T-cell (primary cell): Measurements from ENCODE around the gene AP4S1. TPM values are rescaled to one million over a fixed set of nuclear protein-coding genes. Genes with fewer than 3 reads are reported as not detected.
A peak's percentile ranks its signal among the peaks of the same experiment; 100 is the strongest.
"Not testable (repeated sequence)": the region's sequence is repeated elsewhere in the genome, so short reads cannot be mapped to it uniquely, and the experiment has no call there.

ENCODE experiments used
- ATAC-seq, 4 experiments: fragments of 200-7000 bp in 3 of 4; fragments of 150-1000 bp in 1 of 4; cut with Tn5 transposase; replicated peaks in 1 of 4; 1 replicate in 3 of 4; 2 replicates in 1 of 4; pipeline ENCODE4 v1.10.0; 2021; ENCODE audit warnings: moderate library complexity in 3 of 4, mild to moderate bottlenecking in 2 of 4, moderate number of reproducible peaks in 1 of 4
- CTCF ChIA-PET, 2 donors: fragments of 300-600 bp; sonication (Branson Sonifier 250); formaldehyde crosslinking; loops; one replicate each; lab custom pipeline; 2022; ENCODE audit warnings: antibody characterized with exemption in 2 of 2; lab: Charles Lee
- POLR2A ChIA-PET, 2 donors: fragments of 300-600 bp; sonication (Branson Sonifier 250); formaldehyde crosslinking; loops; one replicate each; lab custom pipeline; 2022; ENCODE audit warnings: antibody characterized with exemption in 2 of 2; lab: Charles Lee
- DNase-seq, 35 experiments: peaks; one replicate each; pipeline versions ENCODE4 v3.0.0 to v3.0.0-alpha.2; 2013 to 2023
- H3K27ac ChIP-seq: one replicate; pipeline ENCODE4 v1.5.1; 2013; ENCODE audit warnings: low read length
- H3K27me3 ChIP-seq, 2 experiments: replicated peaks in 1 of 2; 1 replicate in 1 of 2; 2 replicates in 1 of 2; pipeline versions ENCODE4 v1.6.1 to v1.7.0; 2013; ENCODE audit warnings: low read length in 1 of 2, mixed read lengths in 1 of 2; ENCODE audit not compliant: control insufficient read depth in 2 of 2, insufficient read depth in 2 of 2; ENCODE audit errors: extremely low read depth in 1 of 2
- H3K36me3 ChIP-seq, 2 donors: 1 replicate in 1 of 2; 2 replicates in 1 of 2; pipeline versions ENCODE4 v1.6.1 to v1.7.0; 2013; ENCODE audit warnings: low read length in 1 of 2; ENCODE audit not compliant: control insufficient read depth in 2 of 2, insufficient read depth in 1 of 2; ENCODE audit errors: extremely low read depth in 1 of 2
- H3K4me1 ChIP-seq, 2 experiments: 1 replicate in 1 of 2; 2 replicates in 1 of 2; pipeline versions ENCODE4 v1.6.1 to v1.7.0; 2013; ENCODE audit warnings: low read length in 2 of 2, mixed read lengths in 1 of 2; ENCODE audit not compliant: insufficient read depth in 2 of 2, control insufficient read depth in 1 of 2; ENCODE audit errors: extremely low read depth in 1 of 2
- H3K4me3 ChIP-seq, 2 donors: 1 replicate in 1 of 2; 2 replicates in 1 of 2; pipeline versions ENCODE4 v1.5.1 to v1.7.0; 2013; ENCODE audit warnings: mild to moderate bottlenecking in 2 of 2, low read length in 1 of 2, moderate library complexity in 1 of 2; ENCODE audit not compliant: control insufficient read depth in 1 of 2; ENCODE audit errors: extremely low read depth in 1 of 2
- H3K9me3 ChIP-seq: 2 replicates; pipeline ENCODE4 v1.7.0; 2013
- H3K27ac Mint-ChIP-seq, 2 donors: one replicate each; pipeline ENCODE4 v1.8.0; 2020 to 2021; ENCODE audit warnings: mild to moderate bottlenecking in 2 of 2, mixed read lengths in 2 of 2
- H3K27me3 Mint-ChIP-seq, 2 donors: one replicate each; pipeline ENCODE4 v1.8.0; 2021 to 2022; ENCODE audit warnings: mixed read lengths in 2 of 2
- H3K36me3 Mint-ChIP-seq: one replicate; pipeline ENCODE4 v1.8.0; 2021; ENCODE audit warnings: mixed read lengths
- H3K4me1 Mint-ChIP-seq, 3 donors: one replicate each; pipeline ENCODE4 v1.8.0; 2020 to 2022; ENCODE audit warnings: mixed read lengths in 3 of 3, mild to moderate bottlenecking in 1 of 3
- H3K4me3 Mint-ChIP-seq, 3 donors: one replicate each; pipeline ENCODE4 v1.8.0; 2020 to 2022; ENCODE audit warnings: mild to moderate bottlenecking in 3 of 3, mixed read lengths in 3 of 3, moderate library complexity in 3 of 3
- H3K9me3 Mint-ChIP-seq, 3 donors: one replicate each; pipeline ENCODE4 v1.8.0; 2020 to 2022; ENCODE audit warnings: mixed read lengths in 3 of 3
- WGBS: methylation state at CpG from one replicate; pipeline ENCODE4 v1.1.5; 2013; ENCODE audit warnings: missing lambda C conversion rate; ENCODE audit not compliant: insufficient coverage; 5-methylcytosine and 5-hydroxymethylcytosine counted together
- total RNA-seq, 35 experiments: library from RNA in 6 of 35; stranded (reverse) in 6 of 35; fragments of 120-200 nt in 1 of 35; gene quantifications; one replicate each; pipeline versions ENCODE4 v1.2.1 to v1.2.4 and lab custom pipeline; 2013 to 2026

AP4S1 gene
- total RNA-seq (10 to 100 TPM; 12.7 to 16.5 (median 14.7) TPM), total RNA-seq (lab: John Stamatoyannopoulos, UW) (18.7 to 47.0 (median 28.2) reads per million in 29 experiments)
- total RNA-seq (2013), result 20.2 TPM

- Histone ChIP-seq H3K9me3 (no peaks in the 10 kb centered on the region), H3K4me1 (peaks cover 10 to 11% of the 10 kb centered on the region in 2 experiments), H3K27me3 (no peaks in the 10 kb centered on the region), H3K27ac (peak within 1 kb of the TSS; percentile 94), H3K36me3 (peaks cover 0 to 1% of the 10 kb centered on the region in 2 donors), H3K4me3 (peak within 1 kb of the TSS; percentile 98 to 99)
- POLR2A ChIA-PET, result interaction anchor here (0.6 to 0.7 kb wide), 6 partner anchors 12 to 537 kb away, joined by 3 to 10 read pairs (median 4); no protein-coding TSS in a partner anchor
- peaks cover 16% of the 10 kb centered on the region for H3K36me3 Mint-ChIP-seq
- H3K4me1 Mint-ChIP-seq, result peaks cover 51 to 68% (median 55%) of the 10 kb centered on the region in 3 donors
- peak; percentile 31 to 42 (median 33) for ATAC-seq
- H3K27me3 Mint-ChIP-seq, result no peaks in the 10 kb centered on the region
- CTCF ChIA-PET, result no interaction called here
- under 1% methylated on average over 46 of the region's 53 CpGs for WGBS
- peak within 1 kb of the TSS; percentile 90 to 97 (median 96) for H3K4me3 Mint-ChIP-seq
- peak; percentile 1 to 62 (median 37) for DNase-seq
- H3K9me3 Mint-ChIP-seq, result no peaks in the 10 kb centered on the region
- peak within 1 kb of the TSS; percentile 93 to 96 for H3K27ac Mint-ChIP-seq
These were observed at the start of gene AP4S1 for GRCh38 chr14:31025367-31026076. Gene AP4S1 (plus strand): TSS chr14:31025649. CDS start chr14:31066197, 40,548 bp downstream.

GRCh38 chr14:30977752-30978151 is 47.7 kb upstream of the AP4S1 start:
- ChIA-PET CTCF (interaction anchor here (0.6 to 0.8 kb wide), 9 partner anchors 38 to 1609 kb away, joined by 3 to 12 read pairs (median 3); no protein-coding TSS in a partner anchor), POLR2A (interaction anchor here in 1 of 2 donors (0.6 kb wide), 1 partner anchor 50 kb away, joined by 4 read pairs; no protein-coding TSS in a partner anchor)
- Mint-ChIP-seq H3K36me3 (peaks cover 5% of the 10 kb centered on the region), H3K4me3 (no peak overlapping the region), H3K4me1 (peaks cover 51 to 60% (median 56%) of the 10 kb centered on the region in 3 donors), H3K27ac (no peak overlapping the region), H3K27me3 (no peaks in the 10 kb centered on the region), H3K9me3 (no peaks in the 10 kb centered on the region)
- H3K27me3 ChIP-seq, result no peaks in the 10 kb centered on the region
- ATAC-seq, result no peak
- H3K9me3 ChIP-seq, result no peaks in the 10 kb centered on the region
- no peak overlapping the region for H3K27ac ChIP-seq
- no peak for DNase-seq
- no peak overlapping the region for H3K4me3 ChIP-seq
- no CpG with 5 or more reads among the region's 2 CpGs for WGBS
- peaks cover 0 to 9% of the 10 kb centered on the region in 2 experiments for H3K4me1 ChIP-seq
- no peaks in the 10 kb centered on the region for H3K36me3 ChIP-seq

GRCh38 chr14:30980106-30980704 is 45.2 kb upstream of the AP4S1 start:
- DNase-seq (peak in 23 of 35 experiments; percentile 1 to 79 (median 24)), ATAC-seq (peak; percentile 66 to 80 (median 74))
- H3K9me3 ChIP-seq, H3K27me3 Mint-ChIP-seq, H3K4me3 ChIP-seq, H3K4me1 ChIP-seq, H3K4me3 Mint-ChIP-seq, H3K9me3 Mint-ChIP-seq, H3K36me3 ChIP-seq, H3K27me3 ChIP-seq, H3K27ac ChIP-seq, H3K36me3 Mint-ChIP-seq: not testable (repeated sequence)
- ChIA-PET POLR2A (interaction anchor here in 1 of 2 donors (0.6 kb wide), 1 partner anchor 129 kb away, joined by 3 read pairs; no protein-coding TSS in a partner anchor), CTCF (interaction anchor here (0.6 to 1.2 kb wide), 3 partner anchors 13 to 102 kb away, joined by 3 to 5 read pairs (median 4); no protein-coding TSS in a partner anchor)
- Mint-ChIP-seq H3K27ac (peak overlapping the region in 1 of 2 donors; percentile 39), H3K4me1 (peaks cover 28 to 35% (median 33%) of the 10 kb centered on the region in 3 donors)
- WGBS, result 75% methylated on average over 8 of the region's 13 CpGs

GRCh38 chr14:30980980-30981379 is 44.5 kb upstream of the AP4S1 start:
- H3K27ac Mint-ChIP-seq, result peak overlapping the region in 1 of 2 donors; percentile 64
- no peak overlapping the region for H3K27ac ChIP-seq
- H3K27me3 Mint-ChIP-seq, result no peaks in the 10 kb centered on the region

GRCh38 chr14:30982533-30982932 is 42.9 kb upstream of the AP4S1 start:
- H3K36me3 Mint-ChIP-seq, result no peaks in the 10 kb centered on the region
- Histone ChIP-seq H3K36me3 (no peaks in the 10 kb centered on the region), H3K9me3 (no peaks in the 10 kb centered on the region), H3K4me1 (peaks cover 0 to 4% of the 10 kb centered on the region in 2 experiments), H3K27ac (no peak overlapping the region), H3K4me3 (no peak overlapping the region), H3K27me3 (no peaks in the 10 kb centered on the region)
- H3K27me3 Mint-ChIP-seq, result no peaks in the 10 kb centered on the region
- H3K27ac Mint-ChIP-seq, result no peak overlapping the region
- no peak for DNase-seq
- no peaks in the 10 kb centered on the region for H3K9me3 Mint-ChIP-seq
- H3K4me3 Mint-ChIP-seq, result no peak overlapping the region
- ATAC-seq, result no peak
- POLR2A ChIA-PET, result no interaction called here
- no CpG with 5 or more reads among the region's 7 CpGs for WGBS
- CTCF ChIA-PET, result interaction anchor here (1.4 to 2.0 kb wide), 4 partner anchors 13 to 100 kb away, joined by 4 read pairs; no protein-coding TSS in a partner anchor
- peaks cover 26 to 29% (median 27%) of the 10 kb centered on the region in 3 donors for H3K4me1 Mint-ChIP-seq

More at GRCh38 chr14:30980980-30981379, 44.5 kb upstream of the AP4S1 start:
- no peak overlapping the region for H3K4me3 Mint-ChIP-seq
- H3K27me3 ChIP-seq, result no peaks in the 10 kb centered on the region
- H3K4me1 ChIP-seq, result peaks cover 0 to 4% of the 10 kb centered on the region in 2 experiments
- H3K4me3 ChIP-seq, result no peak overlapping the region
- WGBS, result 100% methylated on average over 1 of the region's 3 CpGs
- ATAC-seq (no peak), DNase-seq (no peak)
- H3K36me3 ChIP-seq, result no peaks in the 10 kb centered on the region
- no peaks in the 10 kb centered on the region for H3K36me3 Mint-ChIP-seq
- H3K9me3 ChIP-seq, result no peaks in the 10 kb centered on the region
- CTCF ChIA-PET, result interaction anchor here in 1 of 2 donors (0.9 to 1.9 kb wide), 2 partner anchors 9 to 102 kb away, joined by 3 to 4 read pairs; no protein-coding TSS in a partner anchor
- H3K9me3 Mint-ChIP-seq, result no peaks in the 10 kb centered on the region
- peaks cover 26 to 32% (median 29%) of the 10 kb centered on the region in 3 donors for H3K4me1 Mint-ChIP-seq
- POLR2A ChIA-PET, result interaction anchor here in 1 of 2 donors (0.6 kb wide), 2 partner anchors 129 to 137 kb away, joined by 3 to 5 read pairs; no protein-coding TSS in a partner anchor

GRCh38 chr14:30983858-30984257 is 41.6 kb upstream of the AP4S1 start:
- Histone ChIP-seq H3K4me3 (no peak overlapping the region), H3K27ac (no peak overlapping the region), H3K4me1 (peaks cover 0 to 4% of the 10 kb centered on the region in 2 experiments), H3K27me3 (no peaks in the 10 kb centered on the region), H3K36me3 (no peaks in the 10 kb centered on the region), H3K9me3 (no peaks in the 10 kb centered on the region)
- Mint-ChIP-seq H3K27me3 (no peaks in the 10 kb centered on the region), H3K4me3 (no peak overlapping the region), H3K27ac (no peak overlapping the region), H3K9me3 (no peaks in the 10 kb centered on the region), H3K36me3 (no peaks in the 10 kb centered on the region), H3K4me1 (peaks cover 18 to 29% (median 27%) of the 10 kb centered on the region in 3 donors)
- no CpG with 5 or more reads among the region's 2 CpGs for WGBS
- DNase-seq (no peak), ATAC-seq (no peak)
- ChIA-PET POLR2A (interaction anchor here in 1 of 2 donors (0.6 kb wide), 1 partner anchor 38 kb away, joined by 5 read pairs; no protein-coding TSS in a partner anchor), CTCF (interaction anchor here (1.0 to 2.0 kb wide), 3 partner anchors 22 to 94 kb away, joined by 3 to 4 read pairs (median 4); no protein-coding TSS in a partner anchor)
